SHP77 treated with DMSO at 0.1 percent for 48 hours (cell line): ENCODE results near the gene URI1.
A peak's percentile ranks its signal among the peaks of the same experiment; 100 is the strongest.
"Not testable (repeated sequence)": the region's sequence is repeated elsewhere in the genome, so short reads cannot be mapped to it uniquely, and the experiment has no call there.

Experiments used
- DNase-seq: peaks from one replicate; lab custom pipeline; 2025; lab: John Stamatoyannopoulos, UW

Gene URI1, protein sequence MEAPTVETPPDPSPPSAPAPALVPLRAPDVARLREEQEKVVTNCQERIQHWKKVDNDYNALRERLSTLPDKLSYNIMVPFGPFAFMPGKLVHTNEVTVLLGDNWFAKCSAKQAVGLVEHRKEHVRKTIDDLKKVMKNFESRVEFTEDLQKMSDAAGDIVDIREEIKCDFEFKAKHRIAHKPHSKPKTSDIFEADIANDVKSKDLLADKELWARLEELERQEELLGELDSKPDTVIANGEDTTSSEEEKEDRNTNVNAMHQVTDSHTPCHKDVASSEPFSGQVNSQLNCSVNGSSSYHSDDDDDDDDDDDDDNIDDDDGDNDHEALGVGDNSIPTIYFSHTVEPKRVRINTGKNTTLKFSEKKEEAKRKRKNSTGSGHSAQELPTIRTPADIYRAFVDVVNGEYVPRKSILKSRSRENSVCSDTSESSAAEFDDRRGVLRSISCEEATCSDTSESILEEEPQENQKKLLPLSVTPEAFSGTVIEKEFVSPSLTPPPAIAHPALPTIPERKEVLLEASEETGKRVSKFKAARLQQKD

DNA sequence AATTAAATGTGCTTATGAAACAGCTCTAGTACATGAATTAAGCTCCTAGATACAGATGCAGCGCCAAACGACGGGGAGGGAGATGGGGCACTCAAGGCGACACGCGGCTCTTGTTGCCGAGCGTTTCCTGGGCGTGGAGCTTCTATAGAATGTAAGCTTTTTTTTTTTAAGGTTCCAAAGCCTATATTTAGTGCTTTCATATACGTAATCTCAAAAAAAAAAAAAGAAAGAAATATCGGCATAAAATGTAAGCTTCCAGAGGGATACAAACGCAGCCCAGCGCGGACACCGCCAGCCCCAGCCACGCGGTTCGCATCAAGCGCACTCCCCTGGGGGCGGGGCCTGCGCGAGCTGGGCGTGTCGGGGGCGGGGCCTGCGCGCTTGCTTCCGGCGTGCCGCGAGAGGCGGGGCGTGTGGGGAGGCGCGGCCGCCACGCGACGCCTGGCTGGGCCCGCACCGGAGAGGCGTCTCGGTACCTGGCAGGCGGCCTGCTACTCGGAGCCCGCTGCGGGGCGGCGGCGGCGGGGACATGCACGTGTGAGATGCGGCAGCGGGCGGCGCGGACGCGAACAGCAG is at the start of gene URI1:
Gene URI1, plus strand, starts transcription at position 412 of the 576 bp plus-strand sequence. CDS start 309 bp downstream, outside the sequence.
- peak; percentile 52 for DNase-seq

DNA sequence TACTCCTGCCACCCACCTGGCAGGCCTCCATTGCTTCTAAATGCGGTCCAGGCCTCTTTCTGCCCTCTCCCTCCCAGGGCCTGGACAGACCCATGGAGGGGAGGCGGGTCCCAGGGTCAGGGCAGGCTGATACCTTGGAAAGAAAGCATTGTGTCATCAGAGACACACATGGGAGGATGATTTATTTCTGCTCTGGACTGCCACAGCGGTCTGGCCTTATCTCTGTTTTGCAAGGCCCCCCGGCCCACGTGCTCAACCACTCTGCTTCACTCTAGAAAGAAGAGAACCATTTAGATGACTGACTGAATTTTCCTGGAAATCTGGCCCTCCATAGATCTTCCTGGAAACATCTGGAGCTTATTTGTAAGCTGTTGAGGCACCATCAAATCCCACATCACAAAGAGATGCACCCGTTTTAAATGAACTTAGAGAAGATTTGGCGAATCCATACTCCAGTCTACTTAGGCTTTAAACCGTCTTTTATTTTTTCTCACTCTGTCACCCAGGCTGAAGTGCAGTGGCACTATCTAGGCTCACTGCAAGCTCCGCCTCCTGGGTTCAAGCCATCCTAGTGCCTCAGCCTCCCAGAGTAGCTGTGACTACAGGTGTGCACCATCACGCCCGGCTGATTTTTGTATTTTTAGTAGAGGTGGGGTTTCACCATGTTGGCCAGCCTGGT is 48.3 kb upstream of the URI1 start:
- DNase-seq: no peak

DNA sequence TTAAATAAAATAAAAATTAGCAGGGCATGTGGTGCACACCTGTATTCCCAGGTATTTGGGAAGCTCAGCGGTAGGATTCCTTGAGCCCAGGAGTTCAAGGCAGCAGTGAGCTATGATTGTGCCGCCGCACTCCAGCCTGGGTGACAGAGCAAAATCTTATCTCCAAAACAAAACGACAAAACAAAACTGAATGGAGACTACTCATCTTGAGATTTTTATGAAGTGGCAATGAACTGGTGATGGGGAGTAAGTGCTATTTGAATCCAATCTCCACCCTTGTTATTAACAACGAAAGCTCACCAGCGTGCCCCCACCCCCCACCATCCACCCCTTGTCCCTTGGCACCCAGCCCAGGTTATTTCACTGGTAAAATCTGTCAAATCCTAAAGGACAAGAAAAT is 45.2 kb upstream of the URI1 start:
- no peak for DNase-seq

DNA sequence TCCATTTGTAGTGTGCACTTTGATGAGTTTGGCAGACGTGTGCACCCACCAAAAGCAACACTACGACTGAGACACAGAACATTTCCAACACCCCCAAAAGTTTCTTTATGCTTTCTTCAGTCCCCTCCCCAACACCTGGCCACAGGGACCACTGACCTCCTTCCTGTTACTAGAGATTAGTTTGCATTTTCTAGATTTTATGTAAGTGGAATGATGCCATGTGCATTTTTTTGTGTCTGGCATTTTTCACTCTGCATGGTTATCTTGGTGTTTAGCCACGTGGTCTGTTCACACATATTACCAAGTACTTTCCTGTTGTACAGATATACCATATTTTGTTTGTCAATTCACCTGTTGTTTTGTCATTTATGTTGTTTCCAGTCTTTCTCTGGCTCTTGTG is 44.6 kb upstream of the URI1 start:
- DNase-seq: no peak

DNA sequence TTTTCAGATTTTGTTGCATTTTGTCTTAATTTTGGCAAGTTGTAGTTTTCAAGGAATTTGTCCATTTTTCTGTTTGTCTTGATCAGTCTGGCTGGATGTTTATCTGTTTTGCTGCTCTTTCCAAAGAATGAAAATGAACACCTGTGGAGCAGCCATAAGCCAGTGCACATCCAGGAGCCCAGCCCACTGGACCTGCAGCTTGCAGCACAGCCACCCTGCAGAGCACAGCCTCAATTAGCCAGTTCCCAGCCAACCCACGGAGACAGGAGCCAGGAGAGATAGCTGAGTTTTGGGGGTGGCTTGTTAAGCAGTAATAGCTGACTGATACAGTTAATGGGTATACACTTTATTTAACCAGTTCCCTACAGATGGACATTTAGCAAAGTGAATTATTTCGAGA is 38.0 kb upstream of the URI1 start:
- no peak for DNase-seq

DNA sequence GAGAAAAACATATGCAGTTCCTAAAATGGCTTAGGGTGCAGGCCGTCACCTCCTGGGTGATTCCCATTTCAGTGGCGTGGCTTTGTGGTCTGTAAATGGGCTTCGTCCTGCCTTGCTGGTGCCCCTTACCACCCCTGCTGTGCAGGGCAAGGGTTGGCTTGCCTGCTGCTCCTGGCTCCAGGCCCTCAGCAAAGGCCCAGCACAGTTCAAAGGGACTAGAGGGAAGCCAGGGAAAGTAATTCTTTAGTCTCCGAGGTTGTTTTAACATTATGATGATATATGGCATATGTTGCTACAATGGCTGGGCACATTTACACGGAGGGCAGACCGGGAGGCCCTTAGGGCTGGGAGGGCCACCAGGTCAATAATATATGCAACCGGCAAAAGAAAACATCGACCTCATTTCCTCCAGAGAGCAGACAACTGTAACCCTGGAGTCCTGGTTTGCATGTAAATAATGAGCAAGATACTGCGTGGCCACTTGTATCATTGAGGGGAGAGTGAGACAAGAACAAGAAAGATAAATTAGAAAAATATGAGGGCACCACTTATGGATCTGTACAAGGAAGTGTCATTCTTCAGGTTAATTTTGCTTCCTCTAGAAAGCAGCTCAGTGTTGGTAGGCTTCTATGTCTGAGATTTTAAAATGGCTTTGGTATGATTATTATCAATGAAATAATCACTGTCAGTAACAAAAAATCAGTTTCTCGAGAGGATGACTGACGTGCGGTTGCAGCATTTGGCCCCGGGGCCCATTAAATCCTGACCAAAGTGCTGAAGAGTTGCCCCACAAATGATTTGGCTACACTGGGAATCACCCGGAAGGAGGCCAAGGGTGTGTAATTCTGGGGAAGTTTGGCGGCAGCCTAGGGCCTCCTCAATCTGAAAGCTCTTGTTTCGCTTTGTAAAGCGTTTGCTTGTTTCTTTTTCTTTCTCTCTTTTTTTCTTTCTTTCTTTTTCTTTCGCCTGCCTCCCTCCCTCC is 32.8 kb upstream of the URI1 start:
- DNase-seq: no peak

DNA sequence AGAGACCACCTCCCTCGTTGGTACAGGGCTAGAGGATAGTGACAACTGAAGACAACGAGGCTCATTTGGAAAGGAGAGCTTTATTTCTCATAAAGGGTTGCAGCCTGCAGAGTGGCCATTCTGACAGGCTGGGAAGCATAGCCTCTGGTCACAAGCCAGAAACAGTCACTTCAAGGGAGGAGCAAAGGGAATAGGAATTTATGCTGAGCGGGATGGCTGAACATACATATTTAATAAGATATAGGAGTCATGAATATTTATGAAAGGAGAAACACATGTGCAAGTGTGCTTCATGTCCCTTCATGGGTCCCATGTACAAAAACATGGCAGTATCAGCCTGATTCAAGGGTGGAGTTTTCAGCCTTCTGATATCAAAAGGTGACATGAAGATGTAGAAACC is 27.1 kb upstream of the URI1 start:
- no peak for DNase-seq

DNA sequence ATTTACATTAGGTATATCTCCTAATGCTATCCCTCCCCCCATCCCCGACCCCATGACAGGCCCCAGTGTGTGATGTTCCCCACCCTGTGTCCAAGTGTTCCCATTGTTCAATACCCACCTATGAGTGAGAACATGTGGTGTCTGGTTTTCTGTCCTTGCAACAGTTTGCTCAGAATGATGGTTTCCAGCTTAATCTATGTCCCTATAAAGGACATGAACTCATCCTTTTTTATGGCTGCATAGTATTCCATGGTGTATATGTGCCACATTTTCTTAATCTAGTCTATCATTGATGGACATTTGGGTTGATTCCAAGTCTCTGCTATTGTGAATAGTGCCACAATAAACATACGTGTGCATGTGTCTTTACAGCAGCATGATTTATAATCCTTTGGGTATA is 26.2 kb upstream of the URI1 start:
- DNase-seq: not testable (repeated sequence)

DNA sequence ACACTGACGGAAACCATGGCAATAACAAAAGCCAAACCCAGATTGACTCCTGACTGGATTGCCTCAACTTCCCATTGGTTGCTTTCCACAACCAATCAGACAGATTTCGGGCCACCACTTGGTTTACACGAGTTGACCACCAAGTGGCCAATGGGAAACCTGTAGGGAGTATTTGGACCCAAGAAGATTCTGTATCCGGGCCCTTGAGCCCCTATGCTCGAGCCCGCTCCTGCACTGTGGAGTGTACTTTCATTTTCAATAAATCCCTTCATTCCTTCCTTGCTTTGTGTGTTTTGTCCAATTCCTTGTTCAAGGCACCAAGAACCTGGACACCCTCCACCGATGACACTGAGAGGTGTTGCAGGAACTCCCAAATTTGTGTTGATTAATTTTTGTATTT is 24.1 kb upstream of the URI1 start:
- no peak for DNase-seq

DNA sequence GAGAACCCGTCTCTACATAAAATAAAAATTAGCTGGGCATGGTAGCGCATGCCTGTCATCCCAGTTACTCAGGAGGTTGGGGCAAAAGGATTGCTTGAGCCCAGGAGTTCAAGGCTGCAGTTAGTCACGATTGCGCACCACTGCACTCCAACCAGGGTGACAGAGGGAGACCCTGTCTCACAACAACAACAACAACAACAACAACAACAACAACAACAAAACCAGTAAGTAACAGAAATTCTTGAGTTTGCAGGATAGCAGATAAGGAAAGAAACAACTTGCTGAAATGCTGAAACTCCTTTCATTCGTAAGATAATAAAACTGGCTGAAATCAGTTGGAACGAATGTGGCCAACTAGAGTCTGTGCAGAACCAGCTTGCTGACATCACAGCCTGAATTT is 23.1 kb upstream of the URI1 start:
- no peak for DNase-seq

DNA sequence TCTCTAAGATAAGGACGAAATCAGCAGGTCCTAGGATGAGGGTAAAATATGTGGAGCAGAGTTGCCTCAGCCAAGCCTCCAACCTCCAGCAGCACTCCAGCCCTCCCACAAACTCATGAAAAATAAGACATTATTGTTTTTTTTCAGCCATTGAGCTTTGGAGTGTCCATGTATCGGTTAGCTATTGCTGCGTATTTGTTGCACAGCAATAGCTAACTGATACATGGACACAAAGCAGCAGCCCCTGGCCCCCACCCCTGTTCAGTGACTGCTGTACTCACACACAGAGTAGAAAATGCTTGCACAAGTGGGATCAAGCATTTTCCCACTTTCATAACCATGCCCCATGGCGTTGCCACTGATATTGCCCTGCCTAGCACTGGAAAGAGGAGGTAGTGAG is 19.1 kb upstream of the URI1 start:
- DNase-seq: no peak

DNA sequence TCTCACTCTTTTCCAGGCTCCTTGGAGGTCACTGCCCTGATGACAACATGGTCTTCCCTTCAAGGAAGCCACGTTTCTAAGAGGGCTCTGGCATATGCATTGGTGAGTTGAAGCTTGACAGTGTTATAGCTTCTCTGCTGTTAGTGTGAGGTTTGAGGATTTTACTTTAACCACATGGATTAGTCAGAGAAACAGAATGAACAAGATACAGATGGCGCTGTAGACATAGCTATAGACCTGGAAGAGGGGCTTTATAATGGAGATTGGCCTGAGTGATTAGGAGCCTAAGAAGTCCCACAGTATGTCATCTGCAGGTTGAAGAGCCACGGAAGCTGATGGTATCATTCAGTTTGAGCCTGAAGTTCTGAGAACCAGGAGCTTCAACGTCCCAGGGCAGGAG is 18.4 kb upstream of the URI1 start:
- no peak for DNase-seq

DNA sequence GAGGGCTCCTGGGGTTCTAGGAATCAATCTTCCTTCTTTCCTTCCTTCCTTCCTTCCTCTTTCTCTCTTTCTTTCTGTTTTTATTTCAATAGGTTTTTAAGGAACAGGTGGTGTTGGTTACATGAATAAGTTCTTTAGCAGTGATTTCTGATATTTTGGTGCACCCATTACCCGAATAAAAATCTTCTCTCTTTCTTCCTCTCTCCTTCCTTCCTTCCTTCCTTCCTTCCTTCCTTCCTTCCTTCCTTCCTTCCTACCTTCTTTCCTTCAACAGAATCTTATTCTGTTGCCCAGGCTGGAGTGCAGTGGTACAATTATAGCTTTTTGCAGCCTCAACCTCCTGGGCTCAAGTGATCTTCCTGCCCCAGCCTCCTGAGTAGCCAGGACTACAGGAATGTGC is 16.0 kb upstream of the URI1 start:
- DNase-seq: no peak

DNA sequence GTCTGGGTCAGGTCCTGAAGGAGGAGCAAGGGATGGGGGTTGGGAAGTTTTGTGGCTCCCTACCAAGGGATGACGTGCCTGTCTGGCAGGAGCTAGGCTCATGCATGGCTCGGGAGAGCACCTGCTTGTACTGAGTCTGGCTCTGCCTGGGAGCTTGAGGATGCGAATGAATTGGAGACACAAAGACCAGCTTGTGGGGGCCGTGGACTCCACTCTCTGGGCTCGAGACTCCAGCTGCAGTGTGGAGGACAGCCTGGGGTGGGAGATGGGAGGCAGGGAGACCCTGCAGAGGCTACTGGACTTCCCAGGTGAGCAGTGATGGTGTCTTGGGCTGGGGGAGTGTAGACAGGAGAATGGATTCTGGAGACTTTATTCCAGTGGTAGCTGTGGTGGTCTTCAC is 15.2 kb upstream of the URI1 start:
- DNase-seq: no peak

DNA sequence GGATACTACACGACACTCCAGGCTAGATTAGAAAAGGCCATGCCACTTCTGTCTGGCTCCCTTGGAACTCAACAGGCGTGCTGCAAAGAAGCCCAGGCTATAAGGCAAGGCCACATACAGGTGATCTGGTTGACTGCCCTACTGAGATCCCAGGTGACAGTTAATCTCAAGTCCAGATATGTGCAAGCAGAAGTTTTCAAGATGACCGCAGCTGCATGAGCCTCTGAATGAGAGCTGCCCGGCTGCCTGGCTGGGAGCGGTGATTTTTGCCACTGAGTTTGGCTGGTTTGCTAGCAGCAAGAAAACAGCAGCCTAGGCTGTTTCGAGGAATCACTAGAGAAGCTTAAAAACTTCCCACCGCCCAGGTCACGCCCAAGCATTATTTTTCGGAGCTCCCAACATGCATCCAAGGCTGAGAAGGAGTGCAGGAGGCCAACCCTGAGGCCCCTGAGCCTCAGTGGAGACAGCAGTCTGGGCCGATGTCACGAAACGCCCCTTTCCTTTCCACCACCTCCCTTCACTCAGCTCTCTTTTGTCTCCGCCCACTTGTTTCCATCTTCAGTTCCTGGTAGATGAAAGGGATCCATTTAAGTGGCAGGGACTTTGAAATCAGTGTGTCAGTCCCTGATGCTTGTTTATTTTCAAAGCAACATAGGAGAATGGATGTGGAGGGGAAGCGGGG is 14.0 kb upstream of the URI1 start:
- no peak for DNase-seq

DNA sequence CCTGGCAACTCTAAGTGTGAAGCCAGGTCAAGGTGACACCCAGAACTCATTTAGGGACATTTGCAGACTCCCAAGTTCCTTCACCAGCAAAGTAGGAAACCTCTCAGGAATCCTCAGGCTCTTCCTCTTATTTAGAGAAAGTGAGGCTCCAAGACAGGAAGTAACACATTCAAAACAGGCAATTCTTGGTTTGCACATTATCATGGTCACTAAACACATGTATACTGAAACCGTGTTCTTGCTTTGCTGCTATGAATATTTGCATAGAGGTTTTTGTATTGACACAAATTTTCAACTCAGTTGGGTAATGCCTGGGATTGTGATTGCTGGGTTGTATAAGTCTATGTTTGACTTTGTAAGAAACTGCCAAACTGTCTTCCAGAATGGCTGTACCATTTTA is 13.2 kb upstream of the URI1 start:
- DNase-seq: no peak

DNA sequence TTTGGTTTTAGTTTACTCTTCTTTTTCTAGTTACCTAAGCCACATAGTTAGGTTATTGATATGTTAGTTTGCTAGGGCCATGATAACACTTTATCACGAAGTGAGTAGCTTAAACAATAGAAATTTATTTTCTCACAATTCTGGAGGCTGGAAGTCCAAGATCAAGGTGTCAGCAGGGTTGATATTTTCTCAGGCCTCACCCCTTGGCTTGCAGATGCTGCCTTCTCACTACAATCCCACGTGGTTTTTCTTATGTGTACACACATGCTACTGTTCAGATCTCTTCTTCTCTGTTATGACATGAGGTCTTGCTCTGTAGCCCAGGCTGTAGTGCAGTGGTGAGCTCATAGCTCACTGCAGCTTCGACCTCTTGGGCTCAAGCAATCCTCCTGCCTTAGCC is 7.8 kb upstream of the URI1 start:
- DNase-seq: no peak

DNA sequence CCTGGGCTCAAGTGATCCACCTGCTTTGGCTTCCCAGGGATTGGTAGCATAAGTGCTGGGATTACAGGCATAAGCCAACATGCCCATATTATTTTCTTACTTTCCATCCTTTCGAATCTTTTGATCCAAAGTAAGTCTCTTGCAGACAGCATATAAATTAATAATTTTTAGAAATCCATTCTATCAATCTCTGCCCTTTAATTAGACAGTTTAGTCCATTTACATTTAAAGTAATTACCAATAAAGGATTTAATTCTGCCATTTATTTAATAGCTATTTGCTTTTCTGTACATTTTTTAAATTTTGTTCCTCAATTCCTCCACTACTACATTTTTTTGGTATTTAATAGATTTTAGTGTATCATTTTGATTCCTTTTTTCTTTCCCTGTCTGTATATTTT is 7.3 kb upstream of the URI1 start:
- no peak for DNase-seq

DNA sequence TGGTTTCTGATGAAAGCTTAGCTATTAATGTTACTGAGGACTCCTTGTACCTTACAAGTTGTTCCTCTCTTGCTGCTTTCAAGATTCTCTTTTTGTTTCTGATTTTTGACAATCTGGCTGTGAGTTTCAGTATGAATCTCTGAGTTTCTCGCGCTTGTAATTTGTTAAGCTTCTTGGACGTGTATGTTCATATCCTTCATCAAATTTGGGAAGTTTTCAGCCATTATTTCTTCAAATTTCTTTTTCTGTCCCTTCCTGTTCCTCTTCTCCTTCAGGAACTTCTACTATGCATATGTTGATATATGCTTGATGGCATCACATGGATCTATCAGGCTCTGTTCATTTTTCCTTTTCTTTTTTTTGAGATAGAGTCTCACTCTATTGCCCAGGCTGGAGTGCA is 5.6 kb upstream of the URI1 start:
- DNase-seq: no peak

DNA sequence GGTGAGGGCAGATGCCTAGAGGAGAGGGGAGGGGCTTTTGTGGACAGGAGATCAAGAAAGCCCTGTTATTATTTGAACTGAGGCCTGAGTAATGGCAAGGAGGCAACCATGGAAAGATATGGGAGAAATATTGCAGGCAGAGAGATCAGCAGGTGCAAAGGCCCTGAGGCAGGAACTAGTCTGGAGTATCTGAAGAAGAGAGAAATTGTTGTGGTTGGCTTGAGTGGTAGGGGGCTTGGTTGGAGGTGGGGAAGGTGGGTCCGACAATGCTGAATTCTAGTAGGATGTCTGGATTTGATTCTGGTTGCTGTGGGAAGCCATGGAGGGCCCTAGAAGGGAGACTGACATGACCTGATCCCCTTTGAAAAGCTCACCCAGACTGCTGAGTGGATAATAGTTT is 2.4 kb upstream of the URI1 start:
- DNase-seq: no peak

DNA sequence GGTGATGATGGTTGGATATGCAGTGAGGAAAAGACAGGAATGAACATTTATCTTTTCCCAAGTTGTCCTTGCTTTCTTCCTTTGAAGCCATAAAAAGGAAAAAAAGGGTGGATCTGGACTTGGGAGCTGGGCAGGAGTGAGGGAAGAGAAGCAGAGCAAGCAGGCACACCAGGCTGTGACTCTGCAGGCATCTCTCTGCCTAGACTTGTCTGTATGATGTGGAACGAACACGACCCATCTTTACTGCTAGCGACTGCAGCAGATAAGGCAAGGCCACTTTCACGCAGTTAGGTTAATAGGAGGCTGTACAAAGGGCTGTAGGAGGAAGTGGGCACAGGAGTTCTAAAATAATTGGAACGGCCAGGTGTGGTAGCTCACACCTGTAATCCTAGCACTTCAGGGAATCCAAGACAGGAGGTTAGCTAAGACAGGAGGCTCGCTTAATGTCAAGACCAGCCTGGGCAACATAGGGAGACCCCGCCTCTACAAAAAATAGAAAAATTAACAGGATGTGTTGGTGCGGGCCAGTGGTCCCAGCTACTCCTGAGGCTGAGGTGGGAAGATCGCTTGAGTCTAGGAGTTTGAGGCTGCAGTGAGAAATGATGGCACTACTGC is 961 bp upstream of the URI1 start:
- no peak for DNase-seq
